HepG2 (cell line): ENCODE data around the gene AUTS2. TPM values are rescaled to one million over a fixed set of nuclear protein-coding genes. Genes with fewer than 3 reads are reported as not detected.

ENCODE experiments used
- ATAC-seq: fragments of 200-7000 bp; cut with Tn5 transposase; 3 replicates; pipeline ENCODE4 v1.9.1; 2020; ENCODE audit warnings: mild to moderate bottlenecking, moderate library complexity
- BruUV-seq: library from RNA; stranded (reverse); fragments of 400-500 nt; replicated peaks from 2 replicates; lab custom pipeline; 2021; lab: Mats Ljungman, UMichigan
- CTCF ChIA-PET: fragments of 300-600 bp; formaldehyde crosslinking; extraction: SDS; loops from one replicate; lab custom pipeline; 2021; ENCODE audit warnings: low total read pairs, inconsistent platforms, low intra/inter-chr PET ratio; lab: Yijun Ruan, JAX
- POLR2A ChIA-PET: fragments of 350-600 bp; sonication (Branson Sonifier 250); formaldehyde crosslinking; loops from one replicate; lab custom pipeline; 2020; ENCODE audit warnings: antibody characterized with exemption, inconsistent platforms; lab: Yijun Ruan, JAX
- DNase-seq: peaks from one replicate; pipeline ENCODE4 v3.0.0-alpha.2; 2015; ENCODE audit warnings: low spot score
- FAIRE-seq: peaks from 3 replicates; lab custom pipeline; 2011; peaks lifted over from hg19 to GRCh38; lab: Jason Lieb, UNC
- H2AFZ ChIP-seq: one replicate; pipeline ENCODE4 v1.6.1; 2011; ENCODE audit warnings: low read length, inconsistent platforms
- H3K27ac ChIP-seq: fragments of 300-600 bp; 3 replicates; pipeline ENCODE4 v1.8.0; 2011; ENCODE audit warnings: mixed run types, mild to moderate bottlenecking, mixed read lengths, low read length, inconsistent platforms; ENCODE audit not compliant: insufficient read depth; ENCODE audit errors: extremely low read length
- H3K27me3 ChIP-seq, 2 experiments: fragments of 200-600 bp in 1 of 2; 2 replicates in 1 of 2; 3 replicates in 1 of 2; pipeline versions ENCODE4 v1.6.0 to v1.8.0; 2011; ENCODE audit warnings: low read length in 2 of 2, mild to moderate bottlenecking in 2 of 2, moderate library complexity in 2 of 2, inconsistent platforms in 1 of 2; ENCODE audit not compliant: insufficient read depth in 2 of 2, control insufficient read depth in 1 of 2
- H3K36me3 ChIP-seq, 2 experiments: fragments of 200-600 bp in 1 of 2; replicated peaks in 1 of 2; 2 replicates in 1 of 2; 3 replicates in 1 of 2; pipeline versions ENCODE4 v1.5.1 to v1.8.0; 2011; ENCODE audit warnings: low read length in 2 of 2, inconsistent platforms in 1 of 2; ENCODE audit not compliant: insufficient read depth in 2 of 2, control insufficient read depth in 1 of 2
- H3K4me1 ChIP-seq: 2 replicates; pipeline ENCODE4 v1.5.1; 2012; ENCODE audit warnings: low read length, inconsistent platforms; ENCODE audit not compliant: insufficient read depth
- H3K4me2 ChIP-seq: 2 replicates; pipeline ENCODE4 v1.6.0; 2011; ENCODE audit warnings: low read depth, low read length, inconsistent platforms
- H3K4me3 ChIP-seq, 3 experiments: fragments of 200-600 bp in 1 of 3; sonication (generic), shearing (Covaris generic) in 1 of 3; replicated peaks in 1 of 3; 2 replicates each; pipeline ENCODE4 v1.5.1; 2011 to 2016; ENCODE audit warnings: low read length in 3 of 3, inconsistent platforms in 2 of 3, low read depth in 2 of 3, mild to moderate bottlenecking in 2 of 3, control low read depth in 1 of 3, mixed read lengths in 1 of 3; ENCODE audit not compliant: insufficient read depth in 1 of 3
- H3K79me2 ChIP-seq: one replicate; pipeline ENCODE4 v1.6.1; 2011; ENCODE audit warnings: low read length, inconsistent platforms; ENCODE audit not compliant: insufficient read depth
- H3K9ac ChIP-seq: 2 replicates; pipeline ENCODE4 v1.6.0; 2011; ENCODE audit warnings: mild to moderate bottlenecking, low read depth, low read length, inconsistent platforms; ENCODE audit not compliant: insufficient read depth
- H3K9me3 ChIP-seq: 2 replicates; pipeline ENCODE4 v1.5.1; 2012; ENCODE audit warnings: mild to moderate bottlenecking, low read length
- H4K20me1 ChIP-seq: 2 replicates; pipeline ENCODE4 v1.6.0; 2011; ENCODE audit warnings: inconsistent platforms, mild to moderate bottlenecking, low read length, moderate library complexity; ENCODE audit not compliant: insufficient read depth
- ATF4 ChIP-seq, 2 experiments: fragments of 450-650 bp in 1 of 2; sonication (generic) in 1 of 2; formaldehyde crosslinking; IDR thresholded peaks; 2 replicates each; pipeline versions ENCODE4 v1.5.0 to v1.8.0; 2020 to 2022; ENCODE audit warnings: mild to moderate bottlenecking in 1 of 2, missing genetic modification reagents in 1 of 2
- MXD4 ChIP-seq: IDR thresholded peaks from 2 replicates; pipeline ENCODE4 v1.6.1; 2016; ENCODE audit warnings: mild to moderate bottlenecking, missing biosample characterization, missing genetic modification reagents
- NR2F2 ChIP-seq: IDR thresholded peaks from 2 replicates; pipeline ENCODE4 v1.6.1; 2012; ENCODE audit warnings: low read depth, inconsistent platforms, borderline replicate concordance
- SP140L ChIP-seq: sonication (generic); formaldehyde crosslinking; IDR thresholded peaks from 2 replicates; pipeline ENCODE4 v1.4.0; 2020; ENCODE audit warnings: missing genetic modification reagents, borderline replicate concordance
- TFE3 ChIP-seq: IDR thresholded peaks from 2 replicates; pipeline ENCODE4 v1.6.1; 2016
- TIGD3 ChIP-seq: sonication (generic); formaldehyde crosslinking; IDR thresholded peaks from 2 replicates; pipeline ENCODE4 v1.5.1; 2020; ENCODE audit warnings: mild to moderate bottlenecking, missing genetic modification reagents, borderline replicate concordance
- TSC22D2 ChIP-seq: sonication (generic); formaldehyde crosslinking; IDR thresholded peaks from 2 replicates; pipeline ENCODE4 v1.5.1; 2020; ENCODE audit warnings: missing genetic modification reagents, mild to moderate bottlenecking, borderline replicate concordance
- YEATS4 ChIP-seq: sonication (generic); formaldehyde crosslinking; IDR thresholded peaks from 2 replicates; pipeline ENCODE4 v1.4.0; 2020; ENCODE audit warnings: missing genetic modification reagents, borderline replicate concordance
- ZC3H13 ChIP-seq: sonication (generic); formaldehyde crosslinking; IDR thresholded peaks from 2 replicates; pipeline ENCODE4 v1.8.1; 2023; ENCODE audit warnings: mild to moderate bottlenecking, missing genetic modification reagents, moderate library complexity
- ZNF446 ChIP-seq: sonication (generic); formaldehyde crosslinking; IDR thresholded peaks from 2 replicates; pipeline ENCODE4 v1.5.0; 2020; ENCODE audit warnings: mild to moderate bottlenecking, missing genetic modification reagents
- ZNF713 ChIP-seq: sonication (generic); formaldehyde crosslinking; IDR thresholded peaks from 2 replicates; pipeline ENCODE4 v1.4.0; 2020; ENCODE audit warnings: mild to moderate bottlenecking, missing genetic modification reagents
- WGBS: methylation state at CpG from one replicate; pipeline ENCODE4 v1.1.6; 2017; ENCODE audit warnings: low lambda C conversion rate; 5-methylcytosine and 5-hydroxymethylcytosine counted together
- in situ Hi-C: cut with HindIII; loops from 2 replicates; pipeline ENCODE4 v1.10.0; 2017; ENCODE audit warnings: low pct_unique_long_range_greater_than_20kb; ENCODE audit not compliant: extremely low pct_ligation_motif_present
- intact Hi-C: fragments of 100-400 bp; cut with micrococcal nuclease; formaldehyde crosslinking; loops from one replicate; pipeline ENCODE4 v1.10.0; 2022; ENCODE audit not compliant: unreplicated experiment
- polyA plus RNA-seq, 8 experiments: library from polyadenylated mRNA; depleted of rRNA in 3 of 8; stranded (reverse) in 7 of 8; unstranded in 1 of 8; fragments of >200 nt; fragmentation: Illumina TruSeq in 4 of 8; extraction: Trizol in 4 of 8; gene quantifications; 2 replicates each; pipeline versions ENCODE4 v1.2.1 to v1.2.3, GENCODE V29; 2011 to 2016; ENCODE audit warnings: low read depth in 4 of 8, missing spikeins in 1 of 8, mixed read lengths in 1 of 8; ENCODE audit not compliant: insufficient read depth in 1 of 8
- total RNA-seq, 5 experiments: library from RNA; depleted of rRNA; stranded (reverse); fragments of >200 nt; fragmentation: Illumina TruSeq; extraction: Trizol; gene quantifications; 2 replicates each; pipeline ENCODE4 v1.2.3, GENCODE V29; 2016; ENCODE audit warnings: low read depth in 1 of 5
- TF ChIP-seq, protein P1 (sequence below): sonication (generic); formaldehyde crosslinking; IDR thresholded peaks from 2 replicates; pipeline ENCODE4 v1.8.1; 2022; ENCODE audit warnings: low read depth, mild to moderate bottlenecking, missing genetic modification reagents

AUTS2 gene
- total and polyA plus RNA-seq, 2 of the 13 experiments (the other 11 are each of a cell fraction or from before 2014, with no cell fraction given): 0.38 TPM; not detected in 1

GRCh38 chr7:70772891-70773290 is 1174.6 kb downstream of the AUTS2 start:
- POLR2A ChIA-PET: no interaction called here
- WGBS: 47% methylated on average over 4 of the region's 4 CpGs
- Histone ChIP-seq H3K9ac (no peak overlapping the region), H3K27me3 (no peaks in the 10 kb centered on the region), H3K9me3 (no peaks in the 10 kb centered on the region), H3K36me3 (no peaks in the 10 kb centered on the region), H3K4me1 (no peaks in the 10 kb centered on the region), H3K4me2 (no peak overlapping the region), H3K79me2 (no peaks in the 10 kb centered on the region), H3K27ac (no peak overlapping the region), H3K4me3 (no peak overlapping the region), H4K20me1 (no peaks in the 10 kb centered on the region), H2AFZ (no peak overlapping the region)
- intact Hi-C loops: no loop called here
- DNase-seq (no peak), FAIRE-seq (no peak), ATAC-seq (no peak)
- no peak for TF ChIP-seq ZNF446 (CRISPR knock-in tag)
- TF ChIP-seq ATF4 (CRISPR knock-in tag; IDR thresholded peaks at IDR 0.05): no peak
- no peak for TF ChIP-seq SP140L (CRISPR knock-in tag)
- no peak for TF ChIP-seq NR2F2
- no peak for TF ChIP-seq TIGD3 (CRISPR knock-in tag)
- TF ChIP-seq TFE3 (CRISPR knock-in tag): no peak
- no peak for TF ChIP-seq YEATS4 (CRISPR knock-in tag)
- no peak for TF ChIP-seq MXD4 (CRISPR knock-in tag)
- TF ChIP-seq ZNF713 (CRISPR knock-in tag): no peak
- TF ChIP-seq, protein P1, sequence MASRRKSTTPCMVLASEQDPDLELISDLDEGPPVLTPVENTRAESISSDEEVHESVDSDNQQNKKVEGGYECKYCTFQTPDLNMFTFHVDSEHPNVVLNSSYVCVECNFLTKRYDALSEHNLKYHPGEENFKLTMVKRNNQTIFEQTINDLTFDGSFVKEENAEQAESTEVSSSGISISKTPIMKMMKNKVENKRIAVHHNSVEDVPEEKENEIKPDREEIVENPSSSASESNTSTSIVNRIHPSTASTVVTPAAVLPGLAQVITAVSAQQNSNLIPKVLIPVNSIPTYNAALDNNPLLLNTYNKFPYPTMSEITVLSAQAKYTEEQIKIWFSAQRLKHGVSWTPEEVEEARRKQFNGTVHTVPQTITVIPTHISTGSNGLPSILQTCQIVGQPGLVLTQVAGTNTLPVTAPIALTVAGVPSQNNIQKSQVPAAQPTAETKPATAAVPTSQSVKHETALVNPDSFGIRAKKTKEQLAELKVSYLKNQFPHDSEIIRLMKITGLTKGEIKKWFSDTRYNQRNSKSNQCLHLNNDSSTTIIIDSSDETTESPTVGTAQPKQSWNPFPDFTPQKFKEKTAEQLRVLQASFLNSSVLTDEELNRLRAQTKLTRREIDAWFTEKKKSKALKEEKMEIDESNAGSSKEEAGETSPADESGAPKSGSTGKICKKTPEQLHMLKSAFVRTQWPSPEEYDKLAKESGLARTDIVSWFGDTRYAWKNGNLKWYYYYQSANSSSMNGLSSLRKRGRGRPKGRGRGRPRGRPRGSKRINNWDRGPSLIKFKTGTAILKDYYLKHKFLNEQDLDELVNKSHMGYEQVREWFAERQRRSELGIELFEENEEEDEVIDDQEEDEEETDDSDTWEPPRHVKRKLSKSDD (CRISPR knock-in tag): no peak
- no peak for TF ChIP-seq ZC3H13 (CRISPR knock-in tag)
- no peak for TF ChIP-seq TSC22D2 (CRISPR knock-in tag)
- in situ Hi-C loops: no loop called here
- CTCF ChIA-PET: no interaction called here
- BruUV-seq: no TSS peak
